HG03280 (cell line): ENCODE results near the gene SKI.
"Not testable (repeated sequence)": the region's sequence is repeated elsewhere in the genome, so short reads cannot be mapped to it uniquely, and the experiment has no call there.

Source experiments
- ATAC-seq: cut with Tn5 transposase; IDR thresholded peaks from one replicate; pipeline ENCODE4 v1.9.1; 2021; ENCODE audit warnings: mild to moderate bottlenecking, moderate library complexity; ENCODE audit not compliant: unreplicated experiment

The SKI gene

DNA sequence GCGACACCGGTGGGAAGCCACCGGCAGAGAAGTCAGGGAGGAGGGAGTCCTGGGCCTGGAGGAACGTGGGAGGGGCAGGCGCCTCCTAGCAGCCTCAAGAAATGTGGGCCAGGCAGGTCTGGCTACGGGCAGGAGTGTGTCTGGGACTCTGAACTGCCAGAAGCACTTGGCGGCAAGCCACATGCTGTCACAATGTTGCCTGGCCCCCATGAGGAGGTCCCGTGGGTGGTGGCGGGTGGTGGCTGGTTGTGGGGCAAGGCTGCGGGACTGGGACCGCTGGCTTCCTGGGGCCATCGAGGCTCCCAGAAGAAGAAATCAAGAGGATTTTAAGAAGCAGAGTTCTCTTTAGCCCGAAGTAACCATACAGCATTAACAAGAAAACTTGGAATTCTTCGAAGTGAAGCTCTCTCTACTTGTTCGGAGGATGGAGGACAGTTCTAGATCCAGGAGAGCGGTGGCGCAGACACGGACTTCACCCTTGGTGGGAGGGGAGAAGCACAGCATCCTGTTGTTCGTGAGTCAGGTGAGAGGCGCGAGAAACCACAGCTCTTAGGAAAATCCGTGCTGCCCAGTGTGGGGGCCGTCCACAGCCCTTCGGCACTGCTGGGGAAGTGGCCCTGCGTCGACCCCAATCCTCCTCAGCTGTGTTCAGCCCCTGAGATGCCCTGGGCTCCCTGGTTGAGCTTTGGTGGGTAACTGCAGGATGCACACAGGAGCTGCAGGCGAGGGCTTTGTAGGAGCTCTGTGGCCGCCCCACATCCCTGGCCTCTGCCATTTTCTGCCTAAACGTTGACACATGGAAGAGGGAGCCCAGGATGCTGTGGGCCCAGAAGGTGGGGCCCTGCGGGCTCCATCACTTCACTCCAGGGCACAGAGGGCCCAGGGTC is 12.4 kb downstream of the SKI start:
- ATAC-seq = no peak

DNA sequence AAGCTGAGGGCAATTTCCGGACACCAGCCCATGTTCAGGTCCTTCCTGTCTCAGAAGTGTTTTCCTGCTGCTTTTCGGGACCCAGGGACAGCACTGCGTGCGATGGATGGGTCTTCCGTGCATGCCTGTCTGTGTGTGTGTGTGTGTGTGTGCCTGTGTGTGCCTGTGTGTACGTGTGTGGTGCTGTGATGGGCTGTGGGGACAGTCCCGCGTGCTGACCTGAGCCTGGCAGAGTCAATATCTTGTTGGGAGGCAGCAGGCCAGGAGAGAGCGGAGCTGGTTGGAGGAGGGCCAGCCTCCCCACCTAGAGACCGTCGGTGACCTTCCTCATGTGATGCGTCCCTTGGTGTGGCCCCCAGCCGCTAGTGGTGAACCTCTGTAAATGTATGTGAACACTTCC is 13.7 kb downstream of the SKI start:
- no peak for ATAC-seq

DNA sequence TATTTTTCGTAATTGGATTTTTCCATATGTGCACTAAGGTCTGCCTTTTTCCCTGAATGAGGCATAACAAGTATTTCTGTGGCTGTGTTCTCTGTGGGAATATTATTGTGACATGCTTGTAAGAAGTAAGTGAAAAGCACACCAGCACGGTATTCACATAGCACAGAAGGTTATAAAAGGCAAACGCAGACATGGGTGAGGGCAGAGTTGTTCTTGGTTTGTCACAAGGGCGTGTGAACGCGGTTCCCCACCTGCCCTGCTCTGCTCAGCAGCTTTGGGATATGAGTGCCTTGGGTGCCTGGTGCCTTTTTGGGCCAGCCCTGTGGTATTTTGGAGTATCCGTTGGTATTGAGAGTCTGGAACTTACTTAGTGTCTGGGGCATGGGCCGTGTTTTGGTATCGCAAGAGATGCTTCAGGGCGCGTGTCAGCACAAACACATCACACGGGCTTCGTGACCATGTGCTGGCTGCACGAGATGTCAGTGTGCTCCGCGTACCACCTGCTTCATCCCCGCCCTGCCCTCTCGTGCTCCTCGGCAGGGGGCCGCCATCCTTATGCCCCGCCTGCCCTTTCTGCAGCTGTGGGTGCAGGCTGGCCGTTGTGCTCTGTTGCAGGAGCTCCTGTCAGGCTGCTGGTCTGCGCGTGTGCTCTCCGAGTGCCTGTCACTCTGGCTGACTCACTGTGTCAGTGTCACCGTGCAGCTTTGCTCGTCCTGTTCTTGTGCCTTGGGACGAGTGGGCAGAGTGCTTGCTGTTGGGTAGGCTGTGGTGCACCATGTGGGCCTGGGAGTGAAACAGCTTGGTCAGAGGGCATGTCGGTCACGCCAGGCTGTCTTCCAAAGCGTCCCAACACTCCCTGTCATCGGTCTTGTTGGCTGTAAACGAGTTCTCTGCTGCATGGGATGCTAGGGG is 15.0 kb downstream of the SKI start:
- no peak for ATAC-seq

DNA sequence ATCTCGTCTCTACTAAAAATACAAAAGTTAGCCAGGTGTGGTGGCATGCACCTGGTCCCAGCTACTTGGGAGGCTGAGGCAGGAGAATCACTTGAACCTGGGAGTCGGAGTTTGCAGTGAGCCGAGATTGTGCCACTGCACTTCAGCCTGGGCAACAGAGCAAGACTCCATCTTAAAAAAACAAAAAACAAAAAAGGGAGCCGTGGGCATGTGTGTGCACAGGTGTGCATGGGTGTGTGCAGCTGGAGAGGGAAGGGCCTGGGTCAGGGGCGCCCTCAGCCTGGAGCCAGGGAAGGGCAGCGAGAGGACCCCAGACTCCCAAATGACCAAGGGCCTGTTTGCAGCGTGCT is 18.9 kb downstream of the SKI start:
- not testable (repeated sequence) for ATAC-seq

DNA sequence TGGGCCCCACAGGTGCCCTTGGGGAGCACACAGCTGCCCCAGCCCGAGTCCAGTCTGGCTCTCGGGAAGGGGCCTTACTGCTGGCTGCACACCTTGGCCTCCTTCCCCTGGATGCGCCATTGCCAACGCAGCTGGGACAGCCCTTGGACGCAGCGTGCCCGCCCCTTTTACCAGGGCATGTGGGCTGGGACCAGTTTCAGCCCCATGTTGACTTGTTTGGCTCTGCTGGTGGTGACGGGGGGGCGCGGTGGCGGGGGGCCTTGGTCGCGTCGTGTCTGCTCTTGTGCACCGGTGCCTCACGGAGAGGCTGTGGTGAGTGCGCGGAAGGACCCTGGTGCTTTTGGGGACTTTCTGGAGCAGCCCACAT is 19.6 kb downstream of the SKI start:
- ATAC-seq = no peak

DNA sequence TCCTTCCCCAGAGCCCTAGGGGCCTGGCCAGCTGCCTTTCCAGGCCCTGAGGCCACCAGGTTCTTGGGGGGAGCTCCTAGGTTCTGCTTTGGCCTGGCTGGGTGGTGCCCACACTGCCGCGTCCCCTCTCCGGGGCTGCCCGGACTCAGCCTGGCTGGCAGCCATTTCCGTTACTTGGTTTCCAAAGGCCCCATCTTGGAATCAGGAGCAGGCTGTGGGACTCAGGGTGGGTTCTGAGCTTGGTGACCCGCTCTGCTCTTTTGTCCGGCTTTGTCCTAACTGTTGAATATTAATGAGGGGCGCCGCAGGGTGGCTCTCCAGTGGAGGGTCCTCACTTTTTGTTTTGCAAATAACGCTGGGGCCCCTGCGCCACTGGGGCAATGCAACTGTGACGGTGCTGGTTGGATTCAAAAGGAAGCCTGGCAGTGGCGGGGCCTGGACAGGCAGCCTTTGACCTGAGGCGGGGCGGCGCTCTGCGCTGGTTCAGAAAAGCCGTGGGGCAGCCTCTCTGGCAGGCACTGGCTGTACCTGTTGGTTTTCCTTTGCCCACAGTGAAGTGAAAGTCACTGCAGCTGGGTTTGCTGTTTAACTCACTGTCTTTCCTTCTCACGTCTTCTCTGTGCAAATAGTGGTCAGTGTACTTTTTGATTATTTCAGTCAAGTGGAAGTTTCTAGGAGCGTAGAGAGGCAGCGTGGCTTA is 20.2 kb downstream of the SKI start:
- ATAC-seq = no peak

DNA sequence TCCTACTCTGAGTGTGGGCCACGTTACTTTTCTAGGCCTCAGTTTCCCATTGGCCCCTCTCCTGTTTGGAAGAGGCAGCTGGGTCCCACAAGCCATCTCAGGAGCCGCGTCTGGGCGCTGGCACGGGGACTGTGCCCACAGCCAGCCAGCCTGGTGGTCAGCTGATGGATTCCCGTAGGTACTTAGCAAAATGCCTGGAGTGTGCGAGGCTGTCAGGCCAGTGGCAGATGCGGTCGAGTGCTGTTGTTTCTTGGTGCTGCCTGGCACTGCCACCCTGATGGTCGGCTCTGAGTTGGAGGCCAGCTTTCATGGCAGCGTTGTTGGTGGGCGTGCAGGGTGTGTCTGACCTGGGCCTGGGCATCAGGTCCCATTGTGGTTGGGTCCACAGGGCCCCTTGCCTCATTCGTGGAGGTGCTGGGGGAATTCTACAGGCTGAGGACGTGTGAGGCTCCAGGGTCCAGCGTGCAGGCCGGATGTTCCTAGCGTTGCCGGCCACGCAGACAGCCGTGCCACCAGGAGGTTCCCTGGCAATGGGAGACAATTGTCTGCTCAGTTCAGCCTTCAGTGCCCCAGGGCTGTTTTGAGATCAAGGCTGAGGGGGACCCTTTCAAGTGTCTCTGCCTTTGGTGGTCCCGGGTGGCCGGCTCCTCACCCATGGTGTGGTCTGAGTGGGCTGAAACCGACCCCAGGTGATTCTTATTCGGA is 20.9 kb downstream of the SKI start:
- ATAC-seq = no peak

DNA sequence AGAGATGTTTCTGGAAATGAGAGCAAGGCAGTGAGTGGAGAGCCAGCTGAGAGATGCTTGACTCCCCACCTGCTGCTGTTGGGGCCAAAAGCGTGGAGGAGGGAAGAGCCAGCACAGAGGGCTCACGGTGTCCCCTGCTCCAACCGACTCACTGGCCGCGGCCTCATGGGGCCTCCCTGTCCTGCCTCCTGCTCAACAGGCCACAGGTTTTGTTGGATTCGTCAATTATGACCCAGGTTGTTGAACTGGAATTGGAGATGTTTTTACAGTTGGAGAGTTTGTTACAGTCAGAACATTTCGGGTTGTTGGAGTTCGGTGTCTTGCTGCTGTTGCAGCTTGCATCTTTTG is 21.4 kb downstream of the SKI start:
- ATAC-seq = no peak

DNA sequence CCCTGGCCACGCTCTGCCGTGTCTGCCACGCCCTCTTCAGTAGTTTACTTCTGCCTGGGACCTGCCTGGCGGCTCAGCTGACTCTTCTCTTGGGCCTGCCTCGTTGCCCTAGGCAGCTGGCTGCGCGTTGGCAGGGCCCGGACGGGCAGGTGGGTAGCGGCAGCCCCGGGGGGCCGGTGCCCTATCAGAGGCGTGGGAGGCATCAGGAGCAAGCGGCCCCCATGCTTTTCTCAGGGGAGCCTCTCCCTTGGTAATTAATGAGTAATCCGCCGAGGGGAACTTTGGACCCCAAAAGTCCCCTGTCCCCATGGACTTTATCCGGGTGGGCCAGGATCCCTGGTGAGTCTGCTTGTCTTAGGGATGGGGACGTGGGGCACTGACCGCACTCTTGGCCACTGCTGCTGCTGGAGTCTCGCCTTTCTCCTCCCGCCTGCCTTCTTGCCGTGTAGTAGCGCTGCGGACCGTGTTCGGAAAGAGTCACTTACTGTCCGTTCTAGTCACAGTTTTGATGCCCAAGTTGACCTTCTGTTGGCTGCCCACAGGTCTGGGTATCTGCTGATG is 22.7 kb downstream of the SKI start:
- ATAC-seq = no peak

DNA sequence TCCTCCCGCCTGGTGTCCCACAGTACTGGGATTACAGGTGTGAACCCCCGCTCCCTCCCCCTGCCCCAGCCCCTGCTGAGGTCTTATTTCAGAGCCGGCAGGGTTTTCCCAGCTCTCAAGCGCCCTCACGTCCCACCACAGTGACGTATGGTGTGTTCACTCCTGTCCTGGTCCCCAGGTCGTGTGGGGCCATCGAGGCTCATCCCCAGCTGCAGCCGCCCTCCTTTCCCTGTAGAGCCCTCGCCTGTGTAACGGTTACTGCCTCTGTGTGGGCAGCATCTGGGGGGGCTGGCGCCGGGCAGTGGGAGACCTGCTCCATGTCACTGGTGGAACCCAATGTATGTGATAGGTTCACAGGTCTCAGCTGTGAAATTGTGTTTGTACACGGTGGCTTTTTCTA is 23.2 kb downstream of the SKI start:
- no peak for ATAC-seq

DNA sequence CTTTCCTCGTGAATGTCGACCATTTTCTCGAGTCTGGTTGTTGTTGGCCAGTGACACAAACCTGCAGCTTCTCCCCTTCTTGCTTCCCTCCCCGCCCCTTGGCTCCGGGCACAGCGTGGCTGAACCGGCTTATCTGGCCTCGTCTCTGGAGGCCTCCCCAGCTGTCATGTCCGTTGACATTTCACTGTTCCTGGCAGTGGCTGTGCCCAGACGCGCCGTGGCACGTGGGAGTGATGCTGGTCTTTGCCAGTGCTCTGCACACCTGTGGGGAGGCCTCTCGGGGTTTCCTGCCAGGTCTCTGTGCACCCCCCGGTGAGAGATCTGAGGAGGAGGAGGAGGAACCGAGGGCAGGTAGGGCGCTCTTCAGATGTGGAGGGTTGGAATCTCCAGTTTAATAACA is 23.7 kb downstream of the SKI start:
- ATAC-seq = no peak

DNA sequence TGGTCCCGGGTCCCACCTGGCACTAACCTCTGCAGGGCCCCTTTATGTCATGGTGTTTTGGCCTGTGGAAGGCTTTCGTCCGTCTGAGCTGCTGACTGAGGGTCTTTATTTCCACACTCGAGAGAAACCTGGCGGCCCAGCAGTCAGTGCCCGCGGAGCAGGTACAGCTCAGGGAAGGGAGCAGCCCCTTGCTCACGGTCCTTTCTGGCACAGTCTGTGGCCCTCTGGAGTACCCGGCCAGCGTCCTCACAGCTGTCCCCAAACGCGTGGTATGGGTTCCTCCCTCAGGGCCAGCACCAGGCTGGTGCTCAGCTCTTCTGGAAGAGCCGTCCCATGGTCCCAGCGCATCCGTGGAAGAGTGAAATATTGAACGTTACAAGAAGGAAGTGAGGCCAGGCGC is 24.3 kb downstream of the SKI start:
- ATAC-seq = no peak

DNA sequence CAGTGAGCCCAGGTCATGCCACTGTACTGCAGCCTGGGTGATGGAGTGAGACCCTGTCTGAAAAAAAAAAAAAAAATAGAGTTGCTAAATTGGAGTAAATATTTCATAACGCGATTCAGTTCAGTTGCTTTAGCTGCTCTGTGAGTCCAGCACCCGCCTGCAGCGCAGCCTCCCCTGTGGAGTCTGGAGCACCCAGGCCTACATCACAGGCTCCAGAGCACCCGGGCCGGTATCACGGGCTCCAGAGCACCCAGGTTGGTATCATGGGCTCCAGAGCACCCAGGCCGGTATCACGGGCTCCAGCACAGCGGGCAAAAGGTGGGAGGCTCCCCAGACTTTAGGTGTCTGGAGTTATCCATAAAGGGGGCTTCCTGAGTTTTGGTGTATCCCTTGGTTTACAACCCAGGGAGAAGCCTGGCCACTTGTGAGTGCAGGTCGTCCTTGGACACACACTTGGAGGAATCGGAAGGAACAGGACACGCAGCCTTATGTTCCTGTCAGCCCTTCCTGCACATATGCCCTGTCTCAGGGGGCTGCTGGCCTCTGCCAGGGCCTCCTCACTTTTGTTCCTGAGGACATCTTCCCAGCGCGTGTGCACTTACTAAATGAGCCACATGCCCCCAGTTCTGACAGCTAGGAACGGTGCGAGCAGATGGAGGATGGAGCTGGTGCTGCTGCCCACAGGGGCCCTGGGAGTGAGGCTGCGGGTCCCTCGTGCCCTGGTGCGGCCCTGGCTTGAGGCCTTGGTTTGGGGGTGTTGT is 25.1 kb downstream of the SKI start:
- no peak for ATAC-seq

DNA sequence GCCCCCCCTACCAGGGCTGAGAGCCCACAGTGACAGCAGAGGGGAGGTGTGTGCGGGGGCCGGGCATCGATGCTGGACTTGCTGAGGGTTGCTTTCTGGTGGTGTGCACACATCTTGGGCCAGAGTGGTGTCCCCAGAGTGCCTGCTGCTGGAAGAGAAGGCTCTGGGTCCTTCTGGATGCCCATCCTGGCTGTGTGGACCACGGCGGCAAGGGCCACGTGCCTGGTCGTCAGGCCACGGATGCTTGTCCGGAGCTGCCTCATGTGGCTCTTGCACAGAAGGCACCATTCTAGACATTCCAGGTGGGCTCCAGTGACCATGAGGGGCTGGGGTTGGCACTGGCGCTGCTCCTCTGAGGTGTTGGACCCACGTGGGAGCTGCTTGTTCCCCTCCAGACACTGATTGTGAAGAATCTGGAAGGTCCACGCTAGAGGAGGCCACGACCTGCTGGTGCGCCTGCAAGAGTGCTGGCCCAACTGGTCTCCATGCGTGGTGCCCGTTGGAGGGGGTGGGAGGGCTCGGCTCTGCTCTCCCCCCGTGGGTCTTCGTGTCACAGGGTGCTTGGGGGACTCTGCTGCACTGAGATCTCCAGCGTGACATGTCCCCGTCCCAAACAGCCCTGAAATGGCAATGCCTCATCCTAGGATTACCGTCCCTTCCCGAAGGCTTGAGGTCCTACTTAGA is 25.8 kb downstream of the SKI start:
- ATAC-seq = no peak

DNA sequence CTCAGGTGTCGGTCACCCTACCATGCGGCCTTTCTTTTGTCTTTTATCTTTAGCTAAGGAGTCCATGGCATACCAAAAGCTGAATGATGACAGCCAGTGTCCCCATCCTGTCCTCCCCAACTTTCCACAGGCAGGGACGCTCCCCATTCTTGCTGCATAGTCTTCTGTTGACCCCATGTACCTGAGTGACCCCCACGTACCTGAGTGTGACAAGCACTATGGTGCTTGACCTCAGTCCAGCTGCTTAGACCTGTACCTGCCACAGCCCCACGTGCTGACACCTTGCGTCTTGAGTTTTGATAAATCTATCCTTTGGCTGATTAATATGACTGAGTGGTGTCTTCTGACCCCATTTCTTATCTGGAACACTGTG is 26.9 kb downstream of the SKI start:
- ATAC-seq = no peak

DNA sequence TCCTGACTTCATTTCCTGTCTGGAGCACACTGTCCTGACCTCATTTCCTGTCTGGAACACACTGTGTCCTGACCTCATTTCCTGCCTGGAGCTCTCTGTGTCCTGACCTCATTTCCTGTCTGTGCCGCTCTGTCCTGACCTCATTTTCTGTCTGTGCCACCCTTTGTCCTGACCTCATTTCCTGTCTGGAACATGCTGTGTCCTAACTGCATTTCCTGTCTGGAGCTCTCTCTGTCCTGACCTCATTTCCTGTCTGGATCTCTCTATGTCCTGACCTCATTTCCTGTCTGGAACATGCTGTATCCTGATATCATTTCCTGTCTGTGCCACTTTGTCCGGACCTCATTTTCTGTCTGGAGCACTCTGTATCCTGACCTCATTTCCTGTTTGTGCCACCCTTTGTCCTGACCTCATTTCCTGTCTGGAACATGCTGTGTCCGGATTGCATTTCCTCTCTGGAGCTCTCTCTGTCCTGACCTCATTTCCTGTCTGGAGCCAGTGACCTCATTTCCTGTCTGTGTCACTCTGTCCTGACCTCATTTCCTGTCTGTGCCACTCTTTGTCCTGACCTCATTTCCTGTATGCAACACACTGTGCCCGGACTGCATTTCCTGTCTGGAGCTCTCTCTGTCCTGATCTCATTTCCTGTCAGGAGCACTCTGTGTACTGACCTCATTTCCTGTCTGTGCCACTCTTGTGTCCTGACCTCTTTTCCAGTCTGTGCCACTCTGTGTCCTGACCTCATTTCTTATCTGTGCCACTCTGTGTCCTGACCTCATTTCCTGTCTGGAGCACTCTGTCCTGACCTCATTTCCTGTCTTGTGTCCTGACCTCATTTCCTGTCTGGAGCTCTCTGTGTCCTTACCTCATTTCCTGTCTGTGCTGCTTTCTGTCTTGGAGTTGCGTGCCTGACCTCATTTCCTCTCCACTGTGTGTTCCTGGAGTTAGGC is 27.6 kb downstream of the SKI start:
- no peak for ATAC-seq

DNA sequence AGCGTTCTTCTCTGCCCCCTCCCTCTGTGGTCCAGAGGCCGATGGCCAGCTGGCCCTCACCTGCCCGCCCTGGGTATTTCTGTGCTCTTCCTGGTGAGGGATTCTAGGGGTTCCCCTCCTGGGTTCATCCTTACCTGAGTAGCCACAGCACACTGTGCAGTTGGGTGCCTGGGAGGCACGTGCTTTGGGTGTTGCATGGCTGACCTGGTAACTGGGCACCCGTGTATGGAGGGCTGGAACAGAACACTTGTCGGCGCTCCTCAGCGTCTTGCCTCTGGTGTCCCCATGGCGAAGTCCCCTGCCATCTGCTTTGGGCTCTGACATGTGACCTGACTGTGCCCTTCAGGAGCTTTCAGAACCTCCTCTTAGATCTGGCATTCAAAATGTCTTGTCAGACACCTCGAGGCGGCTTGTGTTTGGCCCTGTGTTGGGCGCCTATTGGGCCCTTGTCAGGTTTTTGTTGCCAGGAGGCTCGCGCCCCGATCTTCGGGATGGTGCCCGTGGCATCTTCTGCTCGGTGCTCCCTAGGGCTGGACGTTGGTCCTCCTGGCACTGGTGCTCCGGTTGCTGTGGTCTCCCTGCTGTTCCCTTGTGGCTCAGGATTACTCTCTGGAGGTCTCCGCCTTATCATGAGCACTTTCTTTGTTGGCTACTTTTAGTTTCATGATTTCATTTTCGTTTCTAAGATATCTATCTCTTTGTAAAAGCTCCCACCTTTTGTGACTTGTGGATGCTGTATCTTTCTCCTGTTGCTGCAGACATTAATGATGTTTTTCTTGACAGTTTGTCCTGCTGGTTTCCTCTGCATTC is 28.5 kb downstream of the SKI start:
- ATAC-seq = no peak

DNA sequence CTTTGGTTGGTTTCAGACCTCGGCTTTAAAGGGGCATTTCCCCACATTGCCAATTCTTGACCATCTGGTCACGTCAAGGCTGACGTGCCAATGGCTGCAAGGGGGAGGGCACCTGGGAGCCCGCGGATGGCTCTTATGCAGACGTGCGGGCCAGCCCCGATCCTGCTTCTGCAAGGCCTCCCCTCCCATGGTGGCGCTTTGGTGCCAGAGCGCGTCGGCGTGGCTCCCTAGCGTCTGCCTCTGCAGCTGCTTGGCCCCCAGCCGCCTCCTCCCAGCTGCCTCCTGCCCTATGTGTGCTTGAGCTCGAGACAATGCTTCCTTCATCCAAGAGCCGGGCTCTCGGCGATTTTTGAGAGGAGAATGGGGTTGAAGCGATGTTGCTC is 29.1 kb downstream of the SKI start:
- ATAC-seq = no peak
